NCI-H774 (cell line): Measurements from ENCODE around the gene JMJD1C.
"Not testable (repeated sequence)": the region's sequence is repeated elsewhere in the genome, so short reads cannot be mapped to it uniquely, and the experiment has no call there.

Experiments
- DNase-seq: peaks from one replicate; lab custom pipeline; 2025; lab: John Stamatoyannopoulos, UW

Gene JMJD1C

DNA sequence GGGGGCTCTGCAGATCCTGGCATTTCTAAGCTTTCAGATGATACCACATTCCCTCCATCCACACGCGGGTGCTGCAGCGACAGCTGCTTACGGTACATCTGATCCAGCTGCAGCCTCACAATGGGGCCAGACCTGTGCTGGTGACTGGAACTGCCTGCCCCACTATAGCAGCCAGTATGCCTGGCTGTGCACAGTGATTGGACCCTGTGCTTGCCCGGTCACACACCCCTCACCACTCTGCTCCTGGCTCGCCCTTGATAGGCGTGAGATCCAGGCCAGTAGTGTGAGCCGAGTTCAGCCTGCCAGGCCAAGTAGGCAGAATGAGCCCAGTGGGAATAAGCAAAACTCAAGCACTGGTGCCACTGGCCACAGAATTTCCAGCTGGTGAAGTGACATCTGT, 167.8 kb downstream of the JMJD1C start:
- DNase-seq: no peak

DNA sequence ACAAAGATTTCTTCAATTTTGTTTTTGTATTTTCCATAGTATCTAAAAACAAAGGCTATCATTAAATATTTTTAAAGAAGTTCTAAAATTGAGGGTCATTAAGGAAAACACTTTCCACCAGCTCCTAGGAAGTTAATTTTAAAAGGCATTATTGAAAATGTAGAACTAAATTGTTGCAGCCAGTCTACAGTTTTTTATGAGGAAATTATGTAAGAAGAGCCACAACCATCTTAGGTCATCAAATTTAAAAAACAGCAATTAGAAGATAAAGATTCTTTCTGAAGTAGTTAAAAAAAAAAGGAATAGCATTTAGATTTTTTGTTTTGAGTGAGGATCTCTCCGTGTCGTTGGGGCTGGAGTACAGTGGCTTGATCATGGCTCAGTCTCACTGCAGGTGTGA, 171.0 kb downstream of the JMJD1C start:
- DNase-seq: no peak

DNA sequence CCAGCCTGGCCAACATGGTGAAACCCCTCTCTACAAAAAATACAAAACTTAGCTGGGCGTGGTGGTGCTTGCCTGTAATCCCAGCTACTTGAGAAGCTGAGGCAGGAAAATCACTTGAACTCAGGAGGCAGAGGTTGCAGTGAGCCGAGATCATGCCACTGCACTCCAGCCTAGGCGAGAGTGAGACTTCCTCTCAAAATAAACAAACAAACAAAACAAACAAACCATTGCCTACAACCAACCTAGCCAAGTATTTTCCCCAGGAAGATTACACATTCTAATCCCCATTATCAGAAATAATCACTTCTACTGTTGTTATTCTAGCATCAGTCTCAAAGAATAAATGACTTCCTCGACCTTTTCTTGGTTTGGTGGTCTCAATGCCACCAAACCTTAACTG, 172.9 kb downstream of the JMJD1C start:
- not testable (repeated sequence) for DNase-seq

DNA sequence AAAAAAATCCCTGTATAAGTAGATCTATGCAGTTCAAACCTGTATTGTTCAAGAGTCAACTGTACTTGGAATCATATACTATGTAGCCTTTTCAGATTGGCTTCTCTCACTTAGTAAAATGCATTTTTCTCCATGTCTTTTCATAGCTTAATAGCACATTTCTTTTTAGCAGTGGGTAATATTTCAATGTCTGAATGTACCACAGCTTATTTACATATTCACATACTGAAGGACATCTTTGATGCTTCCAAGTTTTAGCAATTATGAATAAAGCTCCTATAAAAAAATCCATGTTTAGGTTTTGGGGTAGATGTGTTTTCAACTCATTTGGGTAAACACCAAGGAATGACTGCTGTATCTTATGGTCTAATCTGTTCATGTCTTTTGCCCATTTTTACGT, 177.6 kb downstream of the JMJD1C start:
- no peak for DNase-seq

DNA sequence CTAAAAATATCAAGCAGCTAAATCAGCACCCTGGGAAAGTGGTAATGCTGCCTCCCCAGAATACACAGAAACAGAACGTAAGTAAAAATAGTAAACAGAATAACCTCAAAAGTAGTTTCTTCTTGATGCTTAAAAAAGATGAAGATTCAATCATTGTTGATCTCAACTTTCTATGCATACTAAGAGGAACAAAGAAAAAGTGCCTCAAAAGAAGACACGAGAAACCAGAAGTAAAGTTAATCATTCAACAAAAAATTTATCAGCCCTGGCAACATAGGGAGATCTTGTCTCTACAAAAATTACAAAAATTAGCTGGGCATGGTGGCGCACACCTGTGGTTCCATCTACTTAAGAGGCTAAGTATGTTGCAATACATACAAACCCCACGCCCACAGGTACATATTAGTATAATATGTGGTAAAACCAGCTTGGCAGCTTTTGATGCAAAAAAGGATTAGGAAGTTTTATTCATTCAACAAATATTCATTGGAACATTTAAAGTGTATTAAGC, 179.0 kb downstream of the JMJD1C start:
- DNase-seq: no peak

DNA sequence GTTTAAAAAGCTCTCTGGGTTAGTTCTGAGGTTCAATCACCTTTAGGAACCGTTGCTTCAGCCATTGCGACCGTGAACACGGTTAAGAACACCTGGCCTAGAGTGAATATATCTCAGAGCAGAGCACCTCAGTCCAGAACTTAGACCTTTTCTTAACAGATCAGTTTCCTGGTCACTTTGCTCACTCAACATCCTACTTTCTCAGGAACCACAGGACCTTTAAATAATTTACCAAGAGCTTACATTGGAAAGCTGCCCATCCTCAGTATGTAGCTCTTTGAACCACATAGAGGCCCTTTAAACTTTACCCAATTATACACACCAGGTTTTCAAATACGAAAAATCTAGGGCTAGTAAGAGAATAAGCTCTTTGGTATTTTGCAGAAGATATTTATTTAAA, 179.4 kb downstream of the JMJD1C start:
- no peak for DNase-seq

DNA sequence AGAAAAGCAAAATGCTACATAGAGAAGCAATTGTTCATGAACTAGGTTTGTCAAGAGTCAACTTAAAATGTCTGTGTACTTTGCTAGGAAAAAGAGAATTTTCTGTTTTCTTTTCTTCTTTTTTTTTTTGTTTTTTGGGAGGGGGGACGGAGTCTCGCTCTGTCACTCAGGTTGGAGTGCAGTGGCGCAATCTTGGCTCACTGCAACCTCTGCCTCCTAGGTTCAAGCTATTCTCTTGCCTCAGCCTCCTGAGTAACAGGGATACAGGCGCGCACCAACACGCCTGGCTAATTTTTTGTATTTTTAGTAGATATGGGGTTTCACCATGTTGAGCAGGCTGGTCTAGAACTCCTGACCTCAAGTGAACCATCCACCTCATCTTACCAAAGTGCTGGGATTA, 181.9 kb downstream of the JMJD1C start:
- not testable (repeated sequence) for DNase-seq

DNA sequence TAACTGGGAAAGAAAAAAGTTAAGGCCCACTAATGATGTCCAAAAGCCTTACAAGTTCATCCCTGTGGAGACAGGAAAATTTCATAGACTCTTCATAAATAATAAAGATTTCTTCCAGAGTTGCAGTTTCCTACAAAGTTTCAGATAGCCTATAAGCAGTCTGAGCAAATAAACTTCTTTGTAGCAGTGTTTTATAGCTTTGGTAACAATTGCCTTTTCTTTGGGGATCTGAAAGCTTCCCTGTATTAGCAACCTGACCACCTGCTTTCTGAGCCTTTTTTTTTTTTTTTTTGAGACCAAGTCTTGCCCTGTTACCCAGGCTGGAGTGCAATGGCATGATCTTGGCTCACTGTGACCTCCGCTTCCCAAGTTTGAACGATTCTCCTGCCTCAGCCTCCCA, 182.7 kb downstream of the JMJD1C start:
- DNase-seq: no peak

DNA sequence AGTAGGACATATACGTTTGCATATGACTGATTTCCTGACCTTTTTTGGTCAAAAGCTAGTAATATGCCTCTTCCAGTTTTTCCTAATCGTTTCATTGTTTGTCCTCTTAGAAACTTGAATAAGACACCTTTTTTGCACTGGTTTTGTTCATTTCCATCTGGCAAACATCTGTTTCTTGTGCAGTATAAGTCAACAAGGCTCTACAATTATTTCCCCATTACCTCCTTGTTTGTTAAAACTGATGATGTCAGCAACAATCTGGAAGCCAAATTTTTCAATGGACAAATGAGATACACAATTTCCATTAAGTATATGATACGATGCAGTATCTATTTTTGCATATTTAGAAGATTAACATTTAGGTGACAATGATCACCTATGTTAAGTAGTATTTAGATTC, 183.8 kb downstream of the JMJD1C start:
- DNase-seq: no peak

DNA sequence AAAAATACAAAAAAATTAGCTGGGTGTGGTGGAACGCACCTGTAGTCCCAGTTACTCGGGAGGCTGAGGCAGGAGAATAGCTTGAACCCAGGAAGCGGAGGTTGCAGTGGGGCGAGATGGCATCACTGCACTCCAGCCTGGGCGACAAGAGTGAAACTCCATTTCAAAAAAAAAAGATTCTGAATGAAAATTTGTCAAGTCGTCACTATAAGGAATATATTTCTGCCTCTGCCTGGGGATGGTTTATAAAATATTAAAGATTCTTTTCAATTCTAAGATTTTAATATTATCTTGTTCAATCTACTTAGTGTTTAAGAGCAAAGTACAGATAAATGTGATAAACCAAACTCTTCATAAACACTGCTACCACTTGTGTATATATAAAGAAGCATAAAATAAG, 185.4 kb downstream of the JMJD1C start:
- DNase-seq: no peak

DNA sequence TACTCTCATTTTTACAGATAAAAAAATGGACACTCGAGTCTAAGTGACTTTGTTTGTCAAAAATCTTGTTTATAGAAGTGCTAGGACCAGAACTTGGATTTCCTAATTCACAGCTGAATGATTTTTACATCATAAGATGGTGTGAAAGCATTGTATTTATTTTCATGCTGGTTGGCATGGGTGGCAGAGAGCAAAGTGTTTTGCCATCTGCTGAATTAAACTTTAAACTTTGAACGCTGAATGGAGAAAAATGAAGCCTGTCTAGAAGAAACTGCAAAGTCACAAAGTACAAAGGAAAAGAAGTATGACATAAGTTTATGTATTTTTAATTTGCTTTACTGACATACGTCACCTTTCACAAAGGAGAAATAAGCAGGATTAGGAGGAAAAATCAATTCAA, 190.7 kb downstream of the JMJD1C start:
- DNase-seq: no peak

DNA sequence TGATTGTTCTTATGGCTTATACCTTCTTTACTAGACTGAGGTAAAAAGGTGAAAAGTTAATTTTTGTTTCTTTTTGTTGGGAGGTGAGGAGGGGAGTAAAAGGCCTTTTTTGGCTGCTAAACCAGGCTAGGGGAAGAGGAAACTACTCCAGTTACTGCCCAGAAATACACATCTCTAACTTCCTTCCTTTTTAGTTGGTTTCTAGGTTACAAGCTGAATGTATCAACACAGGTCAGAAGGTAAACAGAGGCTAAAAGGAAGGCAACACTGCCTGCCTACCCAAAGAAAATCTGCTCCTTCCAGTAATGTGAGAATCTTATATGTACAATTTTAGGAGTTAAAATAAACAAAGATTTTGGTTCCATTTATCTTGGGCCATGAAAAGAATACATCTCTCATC, 192.2 kb downstream of the JMJD1C start:
- DNase-seq: peak; percentile 19

DNA sequence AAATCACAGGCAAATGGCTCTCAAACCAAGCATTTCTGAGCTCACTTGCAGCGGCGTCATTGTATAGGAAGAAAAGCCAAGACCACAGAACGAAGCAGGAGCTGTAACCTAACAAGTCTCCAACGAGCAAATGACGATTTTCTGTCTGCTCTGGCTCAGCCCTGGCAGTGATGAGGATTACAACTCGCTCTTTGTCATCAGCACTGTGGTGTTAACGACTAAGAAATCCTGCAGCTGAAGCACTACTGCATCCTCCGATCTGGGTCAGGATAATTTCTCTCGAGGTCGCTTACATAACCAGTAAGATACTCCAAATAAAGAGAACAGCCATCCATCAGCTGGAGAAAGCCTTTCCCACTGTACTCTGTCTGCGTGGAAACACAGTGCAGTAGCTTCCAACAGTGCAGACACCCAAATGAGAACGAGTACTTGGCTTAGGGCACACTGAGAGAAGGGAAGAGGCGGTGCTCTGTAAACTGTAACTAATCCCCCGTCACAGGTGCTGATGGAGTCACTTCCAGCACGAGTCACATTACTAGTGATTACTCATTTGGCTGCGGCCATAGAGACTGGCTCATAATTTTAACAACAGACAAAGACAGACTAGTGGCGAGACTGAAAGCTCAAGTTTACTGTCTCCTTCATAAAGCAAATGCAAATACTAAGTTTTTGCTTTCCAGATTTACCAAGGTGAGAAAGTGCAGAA, 196.8 kb downstream of the JMJD1C start:
- DNase-seq: peak; percentile 89

DNA sequence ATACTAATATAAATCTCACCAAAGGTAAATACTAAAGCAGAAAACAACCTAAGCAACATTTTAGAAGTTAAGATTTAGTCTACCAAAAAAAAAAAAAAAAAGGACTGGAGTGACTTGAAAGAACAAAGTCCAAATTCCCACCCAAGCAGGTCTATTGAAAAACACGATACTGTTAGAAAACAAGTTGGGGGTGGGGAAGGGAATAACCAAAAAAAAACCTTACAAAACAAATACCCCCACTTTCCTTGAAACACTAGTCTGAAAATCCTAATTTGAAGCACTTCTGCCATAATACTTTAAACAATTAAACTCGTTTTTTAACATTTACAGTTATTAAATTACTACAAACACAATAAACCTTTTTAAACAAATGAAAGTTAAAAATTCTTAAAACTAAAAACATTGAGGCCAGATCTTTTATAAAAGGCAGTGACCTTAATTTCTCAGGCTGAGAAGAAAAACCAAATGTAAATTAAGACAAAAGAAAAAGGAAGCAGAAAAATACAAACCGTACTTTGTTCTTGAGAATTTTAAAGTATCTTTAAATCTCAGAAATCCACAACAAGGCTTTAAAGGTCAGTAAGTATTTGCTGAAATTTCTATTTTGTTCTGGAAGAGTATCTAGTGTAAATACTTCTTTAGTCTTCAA, 197.5 kb downstream of the JMJD1C start:
- DNase-seq: no peak

DNA sequence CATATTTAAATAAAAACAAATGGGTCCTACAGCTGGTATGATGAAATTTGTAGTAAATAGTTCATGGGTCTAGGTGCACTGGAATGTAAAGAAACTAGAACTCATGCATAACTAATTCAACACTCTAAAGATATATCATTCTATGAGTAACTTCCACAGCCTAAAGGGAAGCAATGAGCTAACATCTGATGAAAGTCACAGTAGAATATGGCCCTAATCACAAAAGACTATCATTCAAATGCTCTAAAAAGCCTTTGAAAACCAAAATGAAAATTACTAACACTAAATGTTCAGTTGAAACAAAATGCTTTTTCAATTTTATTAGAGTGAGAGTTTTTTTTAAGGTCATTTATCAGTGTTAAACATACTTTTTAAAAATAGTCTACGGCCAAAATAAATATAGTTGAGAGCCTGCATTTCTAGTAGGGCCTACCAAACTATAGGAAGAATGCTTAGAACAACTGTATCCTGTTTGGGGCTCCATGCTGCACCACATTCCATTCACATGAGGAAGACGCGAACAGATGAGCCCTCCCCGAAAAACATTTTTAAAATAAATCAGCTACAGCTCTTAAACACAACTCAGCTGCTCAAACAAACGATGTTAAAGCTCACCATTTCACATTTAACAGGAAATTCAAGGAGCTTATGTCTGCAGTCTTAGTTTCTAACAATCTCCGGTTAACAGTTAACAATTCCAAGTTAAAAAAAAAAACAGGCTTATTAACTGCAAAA, 198.2 kb downstream of the JMJD1C start:
- no peak for DNase-seq

DNA sequence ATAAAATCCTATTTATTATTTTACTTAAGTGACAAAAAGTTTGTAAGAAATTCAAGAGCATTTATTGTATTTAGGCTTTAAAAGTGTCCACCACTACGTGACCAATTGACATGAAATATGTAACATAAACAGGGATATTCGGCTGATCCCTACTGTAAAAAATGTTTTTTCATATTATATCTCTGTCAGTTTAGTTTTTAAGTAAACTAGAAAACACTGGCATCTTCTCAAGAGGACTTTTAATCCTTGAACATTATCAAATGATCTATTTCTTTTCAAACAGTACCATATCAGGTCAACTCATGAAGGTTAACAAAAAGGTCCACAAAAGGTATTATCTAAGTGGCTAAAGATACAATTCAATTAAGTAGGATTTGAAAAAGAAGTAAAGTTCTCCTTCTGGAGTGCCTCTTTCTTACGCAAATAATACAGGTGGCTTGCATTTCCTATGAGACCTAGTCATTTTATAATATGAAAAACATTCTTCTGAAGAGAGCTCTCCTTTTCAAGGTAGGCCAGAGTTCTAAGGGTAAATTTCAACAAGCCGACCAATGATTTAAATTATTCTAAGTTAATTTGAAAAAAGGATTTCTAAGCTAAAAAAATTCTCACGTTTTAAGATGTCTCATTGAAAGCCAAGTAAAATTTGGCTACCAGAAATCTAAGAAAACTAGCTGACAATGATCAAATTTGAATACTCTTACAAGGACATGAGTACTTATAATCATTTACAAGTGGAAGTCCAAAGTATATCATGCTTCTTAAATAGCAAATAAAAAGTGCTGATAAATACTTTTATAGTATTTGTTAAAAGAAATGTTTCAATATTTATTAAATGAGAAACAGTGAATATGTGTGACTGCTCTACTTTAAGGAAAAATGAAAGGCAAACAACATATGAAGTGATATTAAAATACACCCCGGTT, 199.1 kb downstream of the JMJD1C start:
- DNase-seq: no peak

DNA sequence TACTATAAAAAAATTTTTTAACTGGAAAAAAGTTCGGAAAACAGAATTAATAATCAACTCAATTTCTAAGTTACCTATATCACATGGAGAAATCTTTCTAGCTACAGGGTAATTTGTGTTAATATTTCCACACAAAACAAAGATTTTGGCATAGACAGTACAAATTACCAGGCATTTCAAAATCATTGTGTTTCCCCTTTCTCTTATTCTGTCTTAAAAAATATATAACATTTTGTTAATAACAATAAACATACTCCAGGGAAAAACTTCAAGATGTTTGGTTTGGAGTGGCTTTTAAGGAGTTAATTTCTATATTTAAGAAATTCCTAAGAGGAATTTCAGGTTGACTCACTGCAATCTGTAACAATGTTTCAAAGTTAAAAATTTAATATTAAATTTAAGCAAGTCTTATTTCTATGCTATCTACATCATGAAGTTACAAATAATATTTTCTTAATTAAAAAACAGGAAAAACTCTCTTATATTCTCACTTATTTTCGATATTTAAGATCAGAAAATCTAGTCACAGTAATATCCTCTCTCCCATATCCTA, 200.0 kb downstream of the JMJD1C start:
- no peak for DNase-seq

DNA sequence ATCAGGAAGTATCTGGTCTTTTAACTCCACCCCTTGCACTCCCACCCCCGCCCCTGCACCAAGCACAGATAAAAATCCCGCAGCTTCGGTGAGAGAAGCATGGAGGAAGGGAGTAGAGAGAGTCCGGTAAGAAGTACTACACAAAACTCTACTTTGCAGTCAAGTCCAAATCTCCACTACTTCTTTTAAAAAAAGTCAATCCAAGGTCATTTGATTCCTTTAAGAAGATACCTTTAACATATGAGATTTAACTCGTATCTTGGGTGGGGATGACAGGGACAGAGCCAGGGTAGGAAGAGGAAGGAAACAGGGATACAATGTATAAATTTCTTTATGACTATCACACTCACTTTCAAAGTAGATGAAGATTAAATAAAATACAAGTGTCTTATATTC, 200.6 kb downstream of the JMJD1C start:
- peak; percentile 30 for DNase-seq

DNA sequence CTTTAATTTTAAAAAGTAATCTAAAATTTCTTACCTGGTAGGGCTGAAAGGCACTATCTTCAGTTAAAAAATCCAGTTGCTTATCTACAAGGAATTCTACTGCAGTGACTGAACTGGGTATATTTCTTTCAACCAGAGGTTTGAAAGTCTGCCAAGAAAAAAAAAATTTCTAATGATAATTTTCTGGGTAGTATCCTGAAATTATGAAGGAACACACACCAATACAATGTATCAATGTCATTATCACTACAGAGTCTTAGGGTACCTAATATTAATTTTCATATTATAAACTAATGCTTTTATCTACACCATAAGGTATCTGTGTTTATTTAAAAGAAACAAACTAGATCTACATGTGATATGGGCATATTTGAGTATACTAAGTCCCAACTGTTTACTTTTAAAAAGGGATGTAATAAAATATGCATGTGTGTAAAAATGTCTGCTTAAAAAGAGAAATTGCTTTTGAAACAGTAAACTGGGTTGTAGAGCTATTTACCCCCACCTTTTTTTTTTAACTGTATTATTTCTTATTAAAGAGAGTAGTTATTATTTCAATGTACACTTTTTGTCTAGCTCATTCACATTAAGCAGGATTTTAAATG, 201.1 kb downstream of the JMJD1C start:
- no peak for DNase-seq

DNA sequence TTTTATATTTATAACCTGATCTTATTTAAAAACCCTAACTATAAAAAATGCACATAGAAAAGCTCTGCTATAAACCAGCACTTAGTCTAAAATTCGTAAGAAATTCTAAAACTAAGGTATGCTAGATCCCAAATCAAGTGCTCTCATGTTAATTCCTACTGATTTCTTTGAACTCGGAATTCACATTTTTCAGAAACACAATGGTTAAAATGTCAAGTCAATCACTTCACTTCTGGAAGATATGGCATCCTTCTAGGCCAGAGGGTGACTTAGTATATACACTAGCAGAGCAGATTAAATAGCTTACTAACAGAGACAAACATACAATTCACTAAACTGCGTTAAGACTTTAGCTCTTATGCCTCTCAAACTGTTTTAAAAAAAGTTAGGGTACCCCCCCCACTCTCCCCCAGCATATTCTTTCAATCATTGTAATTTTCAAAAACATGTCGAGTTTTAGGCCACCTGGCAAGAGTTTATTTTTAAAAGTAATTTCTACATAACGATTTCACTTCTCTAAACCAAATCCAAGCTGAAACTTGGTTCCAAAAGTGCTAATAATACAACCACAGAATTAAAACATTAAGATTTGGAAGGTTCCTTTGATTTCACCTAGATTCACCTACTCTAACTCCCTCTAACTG, 203.2 kb downstream of the JMJD1C start:
- no peak for DNase-seq

DNA sequence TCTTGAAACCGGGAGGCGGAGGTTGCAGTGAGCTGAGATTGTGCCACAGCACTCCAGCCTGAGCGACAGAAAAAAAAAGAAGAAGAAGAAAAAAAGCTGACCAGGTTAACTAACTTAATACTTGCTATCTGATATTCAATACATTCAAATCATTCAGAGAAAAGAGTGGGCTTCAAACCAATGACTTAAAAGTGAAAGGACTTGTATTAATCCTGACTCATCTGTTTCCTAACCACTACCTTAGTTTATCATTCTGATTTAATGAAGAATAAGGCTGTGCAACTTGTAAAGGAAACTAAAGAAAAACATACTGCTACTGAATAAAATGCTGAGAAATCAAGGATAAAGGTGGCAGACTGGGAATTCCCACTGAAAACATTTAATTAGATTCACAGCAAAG, 204.3 kb downstream of the JMJD1C start:
- no peak for DNase-seq
